Measurements from ENCODE around the gene METTL27. TPM values are rescaled to one million over a fixed set of nuclear protein-coding genes. Genes with fewer than 3 reads are reported as not detected.
"Not testable (repeated sequence)": the region's sequence is repeated elsewhere in the genome, so short reads cannot be mapped to it uniquely, and the experiment has no call there.

METTL27 gene, protein sequence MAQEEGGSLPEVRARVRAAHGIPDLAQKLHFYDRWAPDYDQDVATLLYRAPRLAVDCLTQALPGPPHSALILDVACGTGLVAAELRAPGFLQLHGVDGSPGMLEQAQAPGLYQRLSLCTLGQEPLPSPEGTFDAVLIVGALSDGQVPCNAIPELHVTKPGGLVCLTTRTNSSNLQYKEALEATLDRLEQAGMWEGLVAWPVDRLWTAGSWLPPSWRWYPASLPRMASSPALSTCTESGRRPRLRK
- total RNA-seq, result under 1 TPM in 1 of 2 experiments, not detected in 1; 0.55 TPM

- peaks cover 10% of the 10 kb centered on the region for H3K27me3 Mint-ChIP-seq
- CTCF ChIA-PET, result interaction anchor here (0.6 to 5.2 kb wide), 5 partner anchors 8 to 107 kb away, joined by 3 to 40 read pairs (median 4); partner anchors contain the start of gene ABHD11
- no peaks in the 10 kb centered on the region for H3K36me3 Mint-ChIP-seq
- DNase-seq (peak; percentile 95), ATAC-seq (peak; percentile 100)
- peak within 1 kb of the TSS; percentile 76 for H3K4me3 Mint-ChIP-seq
- H3K27ac Mint-ChIP-seq, result peak within 1 kb of the TSS; percentile 83
- no peaks in the 10 kb centered on the region for H3K9me3 Mint-ChIP-seq (ENCODE audit: low read depth)
- peaks cover 12% of the 10 kb centered on the region for H3K4me1 Mint-ChIP-seq
Measured at GRCh38 chr7:73842067-73842976, at the start of gene METTL27. TSS of gene METTL27 (minus strand) at chr7:73842516. CDS start at chr7:73842140, 376 bp downstream.

- no peak for ATAC-seq
- DNase-seq, result no peak
- Mint-ChIP-seq H3K27ac (no peak overlapping the region), H3K36me3 (no peaks in the 10 kb centered on the region), H3K4me3 (no peak overlapping the region), H3K27me3 (peaks cover 15% of the 10 kb centered on the region), H3K9me3 (ENCODE audit: low read depth) (no peaks in the 10 kb centered on the region), H3K4me1 (peaks cover 10% of the 10 kb centered on the region)
- CTCF ChIA-PET, result interaction anchor here (2.3 kb wide), 1 partner anchor 135 kb away, joined by 7 read pairs; no protein-coding TSS in a partner anchor
Measured at GRCh38 chr7:73891178-73891885, 49.0 kb upstream of the METTL27 start.

DNA sequence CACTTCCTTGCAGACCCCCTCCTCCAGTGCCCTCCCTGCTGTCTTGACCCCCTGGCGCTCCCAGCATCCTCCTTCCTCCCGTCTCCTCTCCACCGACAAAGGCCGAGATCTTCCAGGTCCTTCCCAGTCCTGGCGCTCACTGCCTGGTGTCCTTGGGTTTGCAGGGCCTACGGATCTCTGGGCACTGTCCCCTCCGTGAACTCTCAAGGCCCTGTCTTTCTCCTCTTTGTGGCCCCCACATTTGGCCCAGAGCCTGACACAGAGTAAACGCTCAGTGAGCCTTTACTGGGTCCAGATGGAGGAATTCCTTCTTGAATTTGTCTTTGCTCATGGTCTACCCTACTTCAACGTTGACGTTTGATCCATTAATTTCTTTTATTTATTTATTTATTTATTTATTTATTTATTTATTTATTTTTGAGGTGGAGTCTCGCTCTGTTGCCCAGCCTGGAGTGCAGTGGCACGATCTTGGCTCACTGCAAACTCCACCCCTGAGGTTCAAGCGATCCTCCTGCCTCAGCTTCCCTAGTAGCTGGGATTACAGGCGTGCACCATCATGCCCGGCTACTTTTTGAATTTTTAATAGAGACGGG lies 48.3 kb upstream of the METTL27 start:
- H3K4me3 Mint-ChIP-seq, result no peak overlapping the region
- H3K4me1 Mint-ChIP-seq, result peaks cover 10% of the 10 kb centered on the region
- H3K27ac Mint-ChIP-seq, result no peak overlapping the region
- ATAC-seq, result no peak
- CTCF ChIA-PET, result interaction anchor here (2.3 kb wide), 1 partner anchor 136 kb away, joined by 7 read pairs; no protein-coding TSS in a partner anchor
- DNase-seq, result no peak
- H3K36me3 Mint-ChIP-seq, result no peaks in the 10 kb centered on the region
- no peaks in the 10 kb centered on the region for H3K9me3 Mint-ChIP-seq (ENCODE audit: low read depth)
- H3K27me3 Mint-ChIP-seq, result peaks cover 16% of the 10 kb centered on the region

- CTCF ChIA-PET, result interaction anchor here (1.2 kb wide), 1 partner anchor 9 kb away, joined by 3 read pairs; no protein-coding TSS in a partner anchor
- Mint-ChIP-seq H3K4me1 (peaks cover 10% of the 10 kb centered on the region), H3K4me3 (no peak overlapping the region), H3K9me3 (ENCODE audit: low read depth) (no peaks in the 10 kb centered on the region), H3K27ac (no peak overlapping the region), H3K27me3 (peaks cover 16% of the 10 kb centered on the region), H3K36me3 (no peaks in the 10 kb centered on the region)
- no peak for ATAC-seq
- no peak for DNase-seq
Measured at GRCh38 chr7:73888959-73889358, 46.6 kb upstream of the METTL27 start.

GRCh38 chr7:73887762-73888161 lies 45.4 kb upstream of the METTL27 start:
- DNase-seq, result no peak
- Mint-ChIP-seq H3K27ac (no peak overlapping the region), H3K9me3 (ENCODE audit: low read depth) (no peaks in the 10 kb centered on the region), H3K36me3 (no peaks in the 10 kb centered on the region), H3K4me3 (no peak overlapping the region), H3K27me3 (peaks cover 16% of the 10 kb centered on the region), H3K4me1 (peaks cover 10% of the 10 kb centered on the region)
- ATAC-seq, result no peak
- CTCF ChIA-PET, result interaction anchor here (1.6 kb wide), 1 partner anchor 9 kb away, joined by 4 read pairs; no protein-coding TSS in a partner anchor

GRCh38 chr7:73885975-73886798 lies 43.9 kb upstream of the METTL27 start:
- ATAC-seq (no peak), DNase-seq (no peak)
- peaks cover 16% of the 10 kb centered on the region for H3K27me3 Mint-ChIP-seq
- H3K4me1 Mint-ChIP-seq, result peaks cover 10% of the 10 kb centered on the region
- H3K27ac Mint-ChIP-seq, result no peak overlapping the region
- no peaks in the 10 kb centered on the region for H3K36me3 Mint-ChIP-seq
- CTCF ChIA-PET, result no interaction called here
- H3K4me3 Mint-ChIP-seq, result no peak overlapping the region
- H3K9me3 Mint-ChIP-seq (ENCODE audit: low read depth), result no peaks in the 10 kb centered on the region

DNA sequence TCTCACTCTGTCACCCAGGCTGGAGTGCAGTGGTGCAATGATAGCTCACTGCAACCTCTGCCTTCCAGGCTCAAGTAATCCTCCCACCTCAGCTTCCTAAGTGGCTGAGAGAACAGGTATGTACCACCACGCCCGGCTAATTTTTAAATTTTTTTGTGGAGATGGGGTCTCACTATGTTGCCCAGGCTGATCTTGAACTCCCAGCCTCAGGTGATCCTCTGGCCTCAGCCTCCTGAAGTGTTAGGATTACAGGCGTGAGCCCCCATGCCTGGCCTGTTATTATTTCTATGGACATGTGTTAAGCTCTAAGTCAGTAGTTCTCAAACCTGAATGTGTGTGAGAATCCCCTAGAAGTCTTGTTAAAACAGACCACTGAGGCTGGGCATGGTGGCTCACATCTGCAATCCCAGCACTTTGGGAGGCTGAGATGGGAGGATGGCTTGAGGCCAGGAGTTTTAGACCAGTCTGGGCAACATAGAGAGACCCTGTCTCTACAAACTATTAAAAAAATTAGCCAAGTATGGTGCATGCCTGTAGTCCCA lies 43.2 kb upstream of the METTL27 start:
- peaks cover 16% of the 10 kb centered on the region for H3K27me3 Mint-ChIP-seq
- no peaks in the 10 kb centered on the region for H3K9me3 Mint-ChIP-seq (ENCODE audit: low read depth)
- H3K36me3 Mint-ChIP-seq, result no peaks in the 10 kb centered on the region
- DNase-seq (no peak), ATAC-seq (no peak)
- H3K27ac Mint-ChIP-seq, result no peak overlapping the region
- no peak overlapping the region for H3K4me3 Mint-ChIP-seq
- CTCF ChIA-PET, result no interaction called here
- peaks cover 8% of the 10 kb centered on the region for H3K4me1 Mint-ChIP-seq

DNA sequence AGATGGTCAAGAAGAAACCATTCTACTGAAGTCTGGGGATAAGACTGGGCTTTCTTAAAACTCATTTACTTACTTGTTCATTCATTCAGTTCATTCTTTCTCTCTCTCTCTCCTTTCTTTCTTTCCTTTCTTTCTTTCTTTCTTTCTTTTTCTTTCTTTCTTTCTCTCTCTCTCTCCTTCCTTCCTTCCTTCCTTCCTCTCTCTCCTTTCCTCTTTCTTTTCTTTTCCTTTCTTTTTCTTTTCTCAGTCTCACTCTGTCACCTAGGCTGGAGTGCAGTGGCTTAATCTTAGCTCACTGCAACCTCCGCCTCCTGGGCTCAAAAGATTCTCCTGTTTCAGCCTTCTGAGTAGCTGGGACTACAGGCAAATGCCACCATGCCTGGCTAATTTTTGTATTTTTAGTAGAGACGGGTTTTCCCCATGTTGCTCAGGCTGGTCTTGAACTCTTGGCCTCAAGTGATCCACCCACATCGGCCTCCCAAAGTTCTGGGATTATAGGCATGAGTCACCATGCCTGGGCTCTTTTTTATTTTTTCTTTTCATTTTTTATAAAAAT lies 42.6 kb upstream of the METTL27 start:
- ATAC-seq; H3K4me1 Mint-ChIP-seq; H3K27ac Mint-ChIP-seq; H3K36me3 Mint-ChIP-seq; H3K9me3 Mint-ChIP-seq (ENCODE audit: low read depth); CTCF ChIA-PET; H3K4me3 Mint-ChIP-seq; DNase-seq: not testable (repeated sequence)
- peaks cover 16% of the 10 kb centered on the region for H3K27me3 Mint-ChIP-seq

DNA sequence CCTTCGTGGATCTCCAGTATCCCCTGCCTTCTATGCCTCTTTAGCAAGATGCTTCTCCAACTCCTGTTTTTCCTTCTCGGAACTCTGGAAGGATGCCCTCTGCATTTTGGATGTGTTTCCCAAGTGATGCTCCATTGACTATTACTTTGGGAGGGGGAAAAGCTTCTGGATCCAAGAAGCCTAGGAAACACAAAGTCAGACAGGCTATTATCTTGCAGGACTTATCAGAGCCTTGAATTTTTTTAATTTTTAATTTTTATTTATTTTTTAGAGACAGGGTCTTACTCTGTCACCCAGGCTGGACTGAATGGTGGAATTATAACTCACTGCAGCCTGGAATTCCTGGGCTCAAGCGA lies 39.7 kb upstream of the METTL27 start:
- Mint-ChIP-seq H3K4me3 (no peak overlapping the region), H3K4me1 (no peaks in the 10 kb centered on the region), H3K27me3 (peaks cover 10% of the 10 kb centered on the region), H3K9me3 (ENCODE audit: low read depth) (no peaks in the 10 kb centered on the region), H3K36me3 (no peaks in the 10 kb centered on the region), H3K27ac (no peak overlapping the region)
- CTCF ChIA-PET, result no interaction called here
- DNase-seq (no peak), ATAC-seq (no peak)

DNA sequence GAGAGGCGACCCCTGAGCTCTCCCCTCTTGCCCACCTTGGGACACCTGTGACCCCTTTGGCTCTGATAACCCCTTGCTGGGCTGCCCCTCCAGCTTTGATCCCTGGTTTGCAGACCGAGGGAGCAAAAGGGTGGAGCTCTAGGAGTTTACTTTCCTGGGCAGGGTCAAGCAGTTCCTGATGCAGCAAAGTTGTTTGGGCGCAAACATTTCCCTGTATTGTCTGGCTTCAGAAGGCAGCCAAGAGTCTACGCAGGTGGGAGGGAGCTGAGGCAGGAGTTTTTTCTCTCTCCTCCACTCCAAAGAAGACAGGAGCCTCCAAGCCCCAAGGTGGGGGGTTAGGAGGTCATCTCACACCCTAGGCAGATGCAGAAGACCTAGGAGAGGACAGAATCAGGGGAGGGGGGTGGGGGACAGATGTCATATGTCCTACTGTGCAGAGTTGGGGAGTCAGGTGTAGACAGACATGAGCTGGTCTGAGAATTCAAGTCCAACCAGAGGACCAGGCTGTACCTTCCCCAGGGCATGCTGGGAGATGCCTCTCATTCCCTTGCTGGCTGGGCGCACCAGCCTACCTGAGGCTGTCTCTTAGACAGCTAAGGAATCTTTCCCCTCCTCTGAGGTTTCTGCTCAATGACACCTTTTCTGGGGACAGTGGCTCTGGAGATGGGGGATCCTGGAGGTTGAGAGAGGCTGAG lies 39.2 kb upstream of the METTL27 start:
- DNase-seq (no peak), ATAC-seq (no peak)
- H3K36me3 Mint-ChIP-seq, result no peaks in the 10 kb centered on the region
- CTCF ChIA-PET, result no interaction called here
- no peaks in the 10 kb centered on the region for H3K9me3 Mint-ChIP-seq (ENCODE audit: low read depth)
- peaks cover 6% of the 10 kb centered on the region for H3K27me3 Mint-ChIP-seq
- H3K4me1 Mint-ChIP-seq, result no peaks in the 10 kb centered on the region
- no peak overlapping the region for H3K27ac Mint-ChIP-seq
- H3K4me3 Mint-ChIP-seq, result no peak overlapping the region

DNA sequence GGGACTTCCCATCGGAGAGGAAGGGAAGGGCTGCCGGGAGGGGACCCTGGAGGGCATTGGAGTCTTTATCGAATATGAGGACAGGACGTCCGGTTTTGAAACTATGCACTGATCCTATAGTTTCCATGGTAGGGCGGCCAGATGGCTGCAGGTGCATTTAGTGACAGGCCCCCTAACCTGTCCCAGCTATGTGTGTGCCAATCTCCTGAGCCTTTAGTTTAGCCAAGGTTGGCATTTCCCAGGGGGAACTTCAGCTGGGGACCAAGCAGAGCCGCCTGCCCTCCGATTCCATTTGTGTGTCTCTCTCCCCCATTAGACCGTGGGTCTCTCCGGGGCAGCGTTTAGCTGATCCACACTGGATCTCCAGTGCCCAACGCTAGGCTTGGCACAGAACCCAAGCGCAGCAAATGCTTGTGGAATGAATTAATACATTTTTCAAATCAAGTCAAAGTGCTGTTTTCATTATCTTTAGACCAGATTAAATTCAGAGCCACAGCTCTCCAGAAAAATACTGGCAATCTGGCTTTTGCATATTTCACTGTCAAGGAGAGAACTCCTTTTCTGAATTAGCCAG lies 38.5 kb upstream of the METTL27 start:
- Mint-ChIP-seq H3K36me3 (no peaks in the 10 kb centered on the region), H3K27me3 (peaks cover under 1% of the 10 kb centered on the region), H3K9me3 (ENCODE audit: low read depth) (no peaks in the 10 kb centered on the region), H3K27ac (no peak overlapping the region), H3K4me1 (no peaks in the 10 kb centered on the region), H3K4me3 (no peak overlapping the region)
- DNase-seq (no peak), ATAC-seq (no peak)
- CTCF ChIA-PET, result interaction anchor here (1.0 kb wide), 1 partner anchor 9 kb away, joined by 3 read pairs; no protein-coding TSS in a partner anchor

Data from activated CD8-positive, alpha-beta memory T cell treated with anti-CD3 and anti-CD28 coated beads, Interleukin-2, amount 10 ng/mL, durations not matched to agents 7 days and 5 days (primary cell).